H1 (cell line): ENCODE results near the gene SPATS2L. TPM values are rescaled to one million over a fixed set of nuclear protein-coding genes. Genes with fewer than 3 reads are reported as not detected.

Source experiments
- BACH1 ChIP-seq: IDR thresholded peaks from 2 replicates; pipeline ENCODE4 v1.6.1; 2012; ENCODE audit warnings: low read length, improper control_type of control experiment
- RAD21 ChIP-seq, 2 experiments: IDR thresholded peaks in 1 of 2; conservative IDR thresholded peaks in 1 of 2; 2 replicates each; pipeline ENCODE4 v1.6.1; 2011; ENCODE audit warnings: low read depth in 2 of 2, low read length in 2 of 2, improper control_type of control experiment in 1 of 2, inconsistent platforms in 1 of 2, mild to moderate bottlenecking in 1 of 2, moderate library complexity in 1 of 2
- RFX5 ChIP-seq: IDR thresholded peaks from 2 replicates; pipeline ENCODE4 v1.6.1; 2011; ENCODE audit warnings: low read depth, low read length, improper control_type of control experiment, borderline replicate concordance
- SP4 ChIP-seq: IDR thresholded peaks from 2 replicates; pipeline ENCODE4 v1.6.1; 2012; ENCODE audit warnings: low read length, inconsistent platforms
- polyA plus RNA-seq, 7 experiments: library from polyadenylated mRNA; depleted of rRNA in 3 of 7; stranded (reverse) in 5 of 7; unstranded in 2 of 7; fragments of >200 nt in 5 of 7; fragments of 200-250 nt in 2 of 7; gene quantifications; 1 replicate in 5 of 7; 2 replicates in 1 of 7; 4 replicates in 1 of 7; pipeline versions ENCODE4 v1.2.1 to v1.2.3, GENCODE V29; 2011 to 2013; ENCODE audit warnings: missing spikeins in 2 of 7, mixed read lengths in 2 of 7
- total RNA-seq: library from RNA; stranded (reverse); fragmentation: NEBNext Ultra II Directional; extraction: Animal tissue kit (Norgen Biotek cat#: 25700); gene quantifications from 2 replicates; pipeline ENCODE4 v1.2.1, GENCODE V29; 2021
- TF ChIP-seq, protein P1 (sequence below): fragments of 300-600 bp; sonication (generic); IDR thresholded peaks from 2 replicates; pipeline ENCODE4 v1.7.1; 2012; ENCODE audit warnings: low read length, moderate library complexity, mild to moderate bottlenecking, inconsistent platforms; ENCODE audit not compliant: insufficient replicate concordance

Gene SPATS2L
- total and polyA plus RNA-seq, 2 of the 8 experiments (the other 6 are each of a cell fraction or from before 2014, with no cell fraction given): 67.3 to 189 TPM

DNA sequence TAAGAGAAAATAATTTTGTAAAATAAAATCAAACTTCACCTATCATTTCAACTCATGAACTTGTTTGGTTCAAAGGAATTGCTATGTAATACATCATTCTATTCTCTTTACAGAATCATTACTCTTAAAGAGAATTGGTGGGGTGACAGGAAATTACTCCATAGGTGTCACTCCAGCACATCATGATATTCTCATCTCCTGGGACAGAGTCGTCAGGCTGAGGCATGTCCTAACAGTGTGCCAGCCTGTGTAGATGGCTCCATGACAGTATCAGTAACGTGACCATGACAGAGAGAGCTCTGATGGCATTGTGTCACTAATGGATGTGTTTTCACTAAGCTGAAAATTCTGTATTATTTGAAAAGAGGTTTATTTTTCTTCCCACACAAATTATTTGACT lies 13.9 kb downstream of the SPATS2L start (continued):
- TF ChIP-seq, protein P1, sequence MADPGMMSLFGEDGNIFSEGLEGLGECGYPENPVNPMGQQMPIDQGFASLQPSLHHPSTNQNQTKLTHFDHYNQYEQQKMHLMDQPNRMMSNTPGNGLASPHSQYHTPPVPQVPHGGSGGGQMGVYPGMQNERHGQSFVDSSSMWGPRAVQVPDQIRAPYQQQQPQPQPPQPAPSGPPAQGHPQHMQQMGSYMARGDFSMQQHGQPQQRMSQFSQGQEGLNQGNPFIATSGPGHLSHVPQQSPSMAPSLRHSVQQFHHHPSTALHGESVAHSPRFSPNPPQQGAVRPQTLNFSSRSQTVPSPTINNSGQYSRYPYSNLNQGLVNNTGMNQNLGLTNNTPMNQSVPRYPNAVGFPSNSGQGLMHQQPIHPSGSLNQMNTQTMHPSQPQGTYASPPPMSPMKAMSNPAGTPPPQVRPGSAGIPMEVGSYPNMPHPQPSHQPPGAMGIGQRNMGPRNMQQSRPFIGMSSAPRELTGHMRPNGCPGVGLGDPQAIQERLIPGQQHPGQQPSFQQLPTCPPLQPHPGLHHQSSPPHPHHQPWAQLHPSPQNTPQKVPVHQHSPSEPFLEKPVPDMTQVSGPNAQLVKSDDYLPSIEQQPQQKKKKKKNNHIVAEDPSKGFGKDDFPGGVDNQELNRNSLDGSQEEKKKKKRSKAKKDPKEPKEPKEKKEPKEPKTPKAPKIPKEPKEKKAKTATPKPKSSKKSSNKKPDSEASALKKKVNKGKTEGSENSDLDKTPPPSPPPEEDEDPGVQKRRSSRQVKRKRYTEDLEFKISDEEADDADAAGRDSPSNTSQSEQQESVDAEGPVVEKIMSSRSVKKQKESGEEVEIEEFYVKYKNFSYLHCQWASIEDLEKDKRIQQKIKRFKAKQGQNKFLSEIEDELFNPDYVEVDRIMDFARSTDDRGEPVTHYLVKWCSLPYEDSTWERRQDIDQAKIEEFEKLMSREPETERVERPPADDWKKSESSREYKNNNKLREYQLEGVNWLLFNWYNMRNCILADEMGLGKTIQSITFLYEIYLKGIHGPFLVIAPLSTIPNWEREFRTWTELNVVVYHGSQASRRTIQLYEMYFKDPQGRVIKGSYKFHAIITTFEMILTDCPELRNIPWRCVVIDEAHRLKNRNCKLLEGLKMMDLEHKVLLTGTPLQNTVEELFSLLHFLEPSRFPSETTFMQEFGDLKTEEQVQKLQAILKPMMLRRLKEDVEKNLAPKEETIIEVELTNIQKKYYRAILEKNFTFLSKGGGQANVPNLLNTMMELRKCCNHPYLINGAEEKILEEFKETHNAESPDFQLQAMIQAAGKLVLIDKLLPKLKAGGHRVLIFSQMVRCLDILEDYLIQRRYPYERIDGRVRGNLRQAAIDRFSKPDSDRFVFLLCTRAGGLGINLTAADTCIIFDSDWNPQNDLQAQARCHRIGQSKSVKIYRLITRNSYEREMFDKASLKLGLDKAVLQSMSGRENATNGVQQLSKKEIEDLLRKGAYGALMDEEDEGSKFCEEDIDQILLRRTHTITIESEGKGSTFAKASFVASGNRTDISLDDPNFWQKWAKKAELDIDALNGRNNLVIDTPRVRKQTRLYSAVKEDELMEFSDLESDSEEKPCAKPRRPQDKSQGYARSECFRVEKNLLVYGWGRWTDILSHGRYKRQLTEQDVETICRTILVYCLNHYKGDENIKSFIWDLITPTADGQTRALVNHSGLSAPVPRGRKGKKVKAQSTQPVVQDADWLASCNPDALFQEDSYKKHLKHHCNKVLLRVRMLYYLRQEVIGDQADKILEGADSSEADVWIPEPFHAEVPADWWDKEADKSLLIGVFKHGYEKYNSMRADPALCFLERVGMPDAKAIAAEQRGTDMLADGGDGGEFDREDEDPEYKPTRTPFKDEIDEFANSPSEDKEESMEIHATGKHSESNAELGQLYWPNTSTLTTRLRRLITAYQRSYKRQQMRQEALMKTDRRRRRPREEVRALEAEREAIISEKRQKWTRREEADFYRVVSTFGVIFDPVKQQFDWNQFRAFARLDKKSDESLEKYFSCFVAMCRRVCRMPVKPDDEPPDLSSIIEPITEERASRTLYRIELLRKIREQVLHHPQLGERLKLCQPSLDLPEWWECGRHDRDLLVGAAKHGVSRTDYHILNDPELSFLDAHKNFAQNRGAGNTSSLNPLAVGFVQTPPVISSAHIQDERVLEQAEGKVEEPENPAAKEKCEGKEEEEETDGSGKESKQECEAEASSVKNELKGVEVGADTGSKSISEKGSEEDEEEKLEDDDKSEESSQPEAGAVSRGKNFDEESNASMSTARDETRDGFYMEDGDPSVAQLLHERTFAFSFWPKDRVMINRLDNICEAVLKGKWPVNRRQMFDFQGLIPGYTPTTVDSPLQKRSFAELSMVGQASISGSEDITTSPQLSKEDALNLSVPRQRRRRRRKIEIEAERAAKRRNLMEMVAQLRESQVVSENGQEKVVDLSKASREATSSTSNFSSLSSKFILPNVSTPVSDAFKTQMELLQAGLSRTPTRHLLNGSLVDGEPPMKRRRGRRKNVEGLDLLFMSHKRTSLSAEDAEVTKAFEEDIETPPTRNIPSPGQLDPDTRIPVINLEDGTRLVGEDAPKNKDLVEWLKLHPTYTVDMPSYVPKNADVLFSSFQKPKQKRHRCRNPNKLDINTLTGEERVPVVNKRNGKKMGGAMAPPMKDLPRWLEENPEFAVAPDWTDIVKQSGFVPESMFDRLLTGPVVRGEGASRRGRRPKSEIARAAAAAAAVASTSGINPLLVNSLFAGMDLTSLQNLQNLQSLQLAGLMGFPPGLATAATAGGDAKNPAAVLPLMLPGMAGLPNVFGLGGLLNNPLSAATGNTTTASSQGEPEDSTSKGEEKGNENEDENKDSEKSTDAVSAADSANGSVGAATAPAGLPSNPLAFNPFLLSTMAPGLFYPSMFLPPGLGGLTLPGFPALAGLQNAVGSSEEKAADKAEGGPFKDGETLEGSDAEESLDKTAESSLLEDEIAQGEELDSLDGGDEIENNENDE: no peak
- TF ChIP-seq BACH1 (no peak), RAD21 (IDR thresholded peaks at IDR 0.05 in 1 of 2, conservative IDR thresholded peaks at IDR 0.05 in 1 of 2; ENCODE audit: low read depth in 2 of 2, low read length in 2 of 2) (no peak), SP4 (no peak), RFX5 (no peak)
